Measurements from ENCODE around the gene CPED1.
"Not testable (repeated sequence)": the region's sequence is repeated elsewhere in the genome, so short reads cannot be mapped to it uniquely, and the experiment has no call there.

Gene CPED1

DNA sequence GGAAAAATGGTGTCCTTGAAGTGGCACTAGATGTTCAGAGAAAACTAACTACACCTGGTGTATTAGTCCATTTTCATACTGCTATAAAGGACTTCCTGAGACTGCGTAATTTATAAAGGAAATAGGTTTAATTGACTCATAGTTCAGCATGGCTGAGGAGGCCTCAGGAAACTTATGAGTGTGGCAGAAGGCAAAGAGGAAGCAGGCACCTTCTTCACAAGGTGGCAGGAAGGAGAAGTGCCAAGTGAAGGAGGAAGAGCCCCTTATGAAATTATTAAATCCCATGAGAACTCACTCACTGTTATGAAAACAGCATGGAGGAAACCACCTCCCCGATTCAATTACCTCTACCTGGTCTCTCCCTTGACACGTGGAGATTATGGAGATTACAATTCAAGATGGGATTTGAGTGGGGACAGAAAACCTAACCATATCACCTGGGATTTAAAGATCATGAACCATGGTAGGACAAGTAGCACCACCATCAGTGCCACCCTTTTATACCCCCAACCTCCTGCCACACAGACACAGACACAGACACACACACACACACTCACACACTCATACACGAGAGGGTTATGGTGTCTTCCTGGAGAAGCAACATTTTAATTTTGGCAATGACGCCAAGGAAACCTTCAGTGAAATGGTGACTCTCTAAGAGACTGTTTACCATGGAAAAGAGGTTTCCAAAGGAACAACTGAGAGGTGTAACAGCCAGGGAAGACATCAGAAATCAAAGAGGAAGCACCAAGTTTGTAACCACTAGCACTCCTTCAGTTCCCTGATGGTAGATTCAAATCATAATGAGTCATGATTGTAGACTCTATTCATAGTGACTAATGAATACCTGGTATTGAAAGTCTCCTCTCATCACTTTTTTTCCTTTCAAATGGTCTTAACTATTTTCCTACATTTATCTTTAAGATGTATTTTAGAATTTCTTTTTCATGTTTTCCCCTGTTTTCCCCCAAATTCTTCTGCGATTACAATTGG lies 298.5 kb downstream of the CPED1 start:
- DNase-seq (ENCODE audit: low spot score): peak; percentile 79

DNA sequence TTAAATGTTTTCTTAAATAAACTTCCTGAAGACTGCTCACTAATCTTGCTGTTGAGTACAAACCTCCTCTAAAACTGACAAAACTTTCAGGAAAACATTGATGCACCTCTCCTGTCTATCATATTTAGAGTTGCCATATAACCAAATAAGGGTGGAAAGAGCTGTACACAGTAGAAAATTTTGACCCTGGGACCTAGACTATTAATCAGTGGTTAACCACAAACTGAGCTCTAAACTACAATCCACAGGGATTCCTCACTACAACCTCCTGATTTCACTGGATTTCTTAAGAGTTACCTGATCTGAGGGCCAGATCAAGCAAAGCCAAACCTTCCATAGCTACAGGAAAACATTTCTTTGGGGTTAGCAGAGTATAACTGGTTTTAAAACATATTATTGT lies 300.4 kb downstream of the CPED1 start:
- DNase-seq (ENCODE audit: low spot score): peak; percentile 83

DNA sequence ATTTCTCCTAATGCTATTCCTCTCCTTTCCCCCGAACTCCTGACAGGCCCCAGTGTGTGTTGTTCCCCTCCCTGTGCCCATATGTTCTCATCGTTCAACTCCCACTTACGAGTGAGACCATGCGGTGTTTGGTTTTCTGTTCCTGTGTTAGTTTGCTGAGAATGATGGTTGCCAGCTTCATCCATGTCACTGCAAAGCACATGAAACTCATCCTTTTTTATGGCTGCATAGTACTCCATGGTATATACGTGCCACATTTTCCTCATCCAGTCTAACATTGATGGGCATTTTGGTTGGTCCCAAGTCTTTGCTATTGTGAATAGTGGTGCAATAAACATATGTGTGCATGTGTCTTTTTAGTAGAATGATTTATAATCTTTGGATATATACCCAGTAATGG lies 301.4 kb downstream of the CPED1 start:
- not testable (repeated sequence) for DNase-seq (ENCODE audit: low spot score)

DNA sequence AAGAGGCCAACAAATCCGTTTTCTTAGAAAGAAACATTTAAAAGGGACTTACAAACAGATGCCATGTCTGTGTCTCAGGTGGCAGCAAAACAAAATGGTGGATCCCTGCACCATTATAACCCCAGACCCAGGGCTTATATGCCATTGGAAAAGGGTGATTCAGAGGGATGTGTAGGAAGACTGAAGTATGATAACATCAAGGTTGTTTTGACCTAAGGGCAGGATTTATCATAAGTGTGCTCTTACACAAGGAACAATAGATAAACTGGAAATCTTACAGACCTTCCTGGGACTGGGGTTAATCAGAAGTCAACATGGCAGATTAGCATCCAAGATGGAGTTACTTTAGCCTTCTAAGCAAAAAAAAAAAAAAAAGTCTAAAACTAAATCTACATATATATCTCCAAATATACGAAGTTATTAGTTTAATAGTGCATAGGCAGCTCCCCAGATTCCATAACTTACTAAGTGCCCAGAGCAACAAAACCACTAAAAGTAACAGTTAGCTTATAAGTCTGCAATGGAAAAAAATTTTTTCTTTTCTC lies 306.0 kb downstream of the CPED1 start:
- DNase-seq (ENCODE audit: low spot score): no peak

DNA sequence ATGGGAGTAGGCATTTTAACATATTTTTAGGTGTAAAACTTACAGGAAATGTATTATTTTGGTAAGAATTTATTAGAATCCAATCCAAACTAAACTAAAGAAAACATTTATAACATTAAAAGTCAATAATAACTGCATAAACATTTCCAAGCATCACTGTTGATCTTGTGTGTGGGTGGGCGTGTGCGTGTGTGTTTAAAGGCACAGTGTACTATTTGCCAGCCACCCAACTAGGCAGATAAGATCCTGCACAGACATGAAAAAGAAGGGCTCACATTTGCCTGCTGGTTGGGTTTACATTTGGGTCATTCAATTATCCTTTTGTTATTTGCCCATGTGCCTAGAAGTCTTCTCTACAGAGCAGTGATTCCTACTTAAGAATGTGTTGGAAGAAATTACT lies 309.3 kb downstream of the CPED1 start:
- no peak for DNase-seq (ENCODE audit: low spot score)

DNA sequence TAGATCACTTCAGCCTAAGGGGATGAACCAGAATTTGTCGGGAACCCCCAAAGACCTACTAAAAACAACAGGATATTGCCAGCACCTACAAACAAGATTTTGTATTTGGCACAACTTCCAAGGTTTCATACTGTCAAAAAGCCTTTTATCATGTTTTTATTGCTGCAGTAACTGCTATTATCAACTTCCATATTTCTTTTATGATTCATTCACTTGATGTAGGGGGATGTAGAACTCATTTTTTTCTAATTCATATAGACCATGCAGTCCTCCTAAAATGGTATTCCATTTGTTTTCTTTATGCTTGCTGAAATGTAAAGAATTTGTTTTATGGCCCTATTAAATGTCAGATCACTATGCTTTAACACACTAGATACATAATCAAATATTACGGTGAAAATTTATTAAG lies 310.3 kb downstream of the CPED1 start:
- DNase-seq (ENCODE audit: low spot score): no peak

DNA sequence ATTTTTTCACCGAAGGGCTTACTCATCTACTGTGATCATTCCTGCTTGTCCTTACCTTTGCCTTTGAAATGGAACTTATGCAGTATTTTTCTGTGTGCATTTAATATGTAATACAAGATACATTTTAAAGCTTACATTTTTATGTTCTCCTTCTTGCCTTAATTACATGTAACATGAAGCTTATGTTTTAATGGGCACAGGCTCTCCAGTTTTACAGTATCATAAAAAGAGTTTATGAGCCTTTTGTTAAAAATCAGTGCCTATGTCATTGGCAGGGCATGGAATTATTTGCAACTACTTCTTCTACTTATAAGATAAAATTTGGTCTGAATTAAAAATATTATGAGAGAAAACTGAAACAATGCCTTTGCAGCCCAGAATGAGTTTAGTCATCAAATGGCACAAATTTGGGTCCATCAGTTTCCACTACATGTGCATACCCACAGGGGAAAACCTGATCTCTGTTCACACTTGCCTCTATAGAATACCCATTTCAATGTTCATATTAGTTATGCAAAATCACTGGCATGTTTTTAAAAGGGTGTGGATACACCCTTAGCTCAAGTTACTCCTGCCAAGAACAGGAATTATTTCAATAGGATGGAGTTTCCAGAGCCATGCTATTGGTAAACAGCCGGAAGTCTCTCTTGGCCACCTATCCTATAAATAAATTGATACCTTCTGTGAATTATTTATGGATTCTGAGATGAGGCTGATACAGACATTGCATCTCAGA lies 312.3 kb downstream of the CPED1 start:
- DNase-seq (ENCODE audit: low spot score): no peak

DNA sequence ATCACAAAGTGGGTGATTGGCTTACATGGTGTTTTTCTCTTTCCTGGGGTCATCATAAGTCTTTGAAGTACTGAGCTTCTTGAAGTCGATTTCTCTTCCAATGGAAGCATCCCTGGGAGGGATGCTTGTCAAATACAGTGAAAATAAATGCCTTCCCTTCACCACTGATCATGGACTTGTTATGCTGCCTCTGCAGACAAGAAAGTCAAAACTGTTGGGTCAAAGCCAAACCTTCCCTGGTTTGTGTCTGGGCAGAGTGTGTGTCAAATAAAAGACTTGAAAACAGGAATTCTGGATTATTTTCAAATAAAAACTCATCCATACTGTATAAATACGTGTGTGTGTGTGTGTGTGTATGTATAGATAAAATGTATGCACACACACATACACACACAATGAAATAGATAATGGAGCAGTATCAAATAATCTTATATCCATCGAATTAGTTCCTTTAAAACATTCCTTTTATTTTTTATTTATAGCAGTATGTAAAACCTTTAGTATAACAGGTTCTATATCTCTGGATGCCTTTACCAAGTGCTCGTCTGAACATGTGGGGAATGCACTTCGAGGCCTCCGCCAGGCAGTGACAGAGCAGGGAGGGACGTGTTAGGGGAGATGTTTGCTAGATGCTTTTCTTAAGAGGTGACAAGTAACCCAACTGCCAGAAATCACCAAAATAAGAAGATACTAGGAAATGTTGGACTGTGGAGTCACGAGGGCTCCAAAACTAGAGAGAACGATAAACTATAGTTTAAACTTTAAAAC lies 313.1 kb downstream of the CPED1 start:
- no peak for DNase-seq (ENCODE audit: low spot score)

DNA sequence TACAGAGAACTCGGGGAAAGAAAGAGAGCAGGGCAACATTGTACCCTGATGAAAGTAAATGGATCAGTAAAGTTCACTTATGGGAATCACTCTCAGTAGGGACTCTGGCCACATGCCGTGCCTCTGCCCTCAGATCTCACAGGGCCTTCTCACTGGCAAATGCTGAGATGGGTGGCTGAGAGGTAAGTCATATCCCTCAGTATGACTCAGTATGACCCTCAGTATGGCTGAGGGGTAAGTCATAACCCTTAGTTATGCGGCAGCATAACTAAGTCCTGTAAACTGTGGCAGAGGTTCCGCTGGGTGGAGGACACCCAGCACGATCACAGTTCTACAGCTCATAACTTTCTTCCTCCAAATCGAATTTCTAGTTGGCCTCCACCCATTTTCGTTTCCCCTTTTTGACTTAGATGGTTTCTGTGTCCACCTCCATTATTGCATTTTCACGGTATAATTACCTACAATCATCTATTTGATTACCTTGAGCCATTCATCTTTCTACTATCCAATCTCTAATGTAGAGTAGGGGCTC lies 313.8 kb downstream of the CPED1 start:
- peak; percentile 73 for DNase-seq (ENCODE audit: low spot score)

DNA sequence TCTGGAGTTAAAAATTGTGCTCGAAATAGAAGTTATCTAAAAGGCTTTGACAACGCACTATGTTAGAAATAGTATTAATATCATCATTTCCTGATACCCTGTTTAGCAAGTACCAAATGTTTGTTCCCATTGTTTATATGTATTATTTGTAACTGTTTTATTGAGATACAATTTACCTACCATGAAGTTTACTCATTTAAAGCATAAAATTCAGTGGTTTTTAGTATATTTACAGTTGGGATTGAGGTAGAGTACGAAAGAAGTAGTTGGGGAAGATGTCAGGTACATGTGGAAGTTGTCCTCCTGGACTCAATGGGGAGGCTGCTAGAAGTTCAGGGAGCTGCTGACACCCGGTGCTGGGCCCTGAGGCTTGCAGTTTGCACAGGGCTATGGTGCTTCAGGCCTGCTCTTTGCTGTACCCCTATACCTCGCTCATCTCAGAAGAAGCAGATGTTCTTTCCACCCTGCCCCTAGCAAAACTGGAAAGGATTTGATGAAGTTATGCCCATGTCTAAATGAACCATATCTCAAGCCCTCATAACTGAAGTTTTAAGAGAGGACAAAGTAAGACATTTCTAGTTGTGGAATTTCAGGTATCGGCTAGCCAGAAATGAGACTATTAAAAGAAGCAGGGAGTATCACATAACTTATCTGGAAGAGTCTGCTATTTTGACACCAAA lies 315.1 kb downstream of the CPED1 start:
- DNase-seq (ENCODE audit: low spot score): no peak

DNA sequence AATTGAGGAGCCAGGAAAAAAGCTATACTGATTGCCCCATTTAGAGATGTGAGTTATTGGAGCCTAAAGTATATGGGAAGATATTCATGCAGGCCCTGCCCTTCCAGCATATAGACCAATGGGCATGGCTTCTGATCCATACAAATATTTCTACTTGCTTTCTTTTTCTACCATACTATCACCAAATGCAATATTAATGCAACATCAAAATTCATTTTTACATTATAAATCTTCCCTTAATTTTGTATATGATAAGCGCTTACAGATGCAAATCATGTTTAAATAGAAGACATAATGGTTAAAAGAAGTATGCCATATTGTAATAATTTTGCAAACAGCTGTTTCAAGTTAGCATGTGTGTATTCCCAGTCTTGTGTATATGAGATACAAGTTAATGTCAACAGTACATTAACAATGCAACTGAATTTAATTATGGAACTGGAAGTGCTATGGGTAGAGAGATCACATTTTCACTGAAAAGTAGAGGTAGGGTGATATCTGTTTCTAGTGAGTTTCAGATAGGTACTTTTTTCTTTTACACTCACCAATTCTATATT lies 315.7 kb downstream of the CPED1 start:
- DNase-seq (ENCODE audit: low spot score): no peak

DNA sequence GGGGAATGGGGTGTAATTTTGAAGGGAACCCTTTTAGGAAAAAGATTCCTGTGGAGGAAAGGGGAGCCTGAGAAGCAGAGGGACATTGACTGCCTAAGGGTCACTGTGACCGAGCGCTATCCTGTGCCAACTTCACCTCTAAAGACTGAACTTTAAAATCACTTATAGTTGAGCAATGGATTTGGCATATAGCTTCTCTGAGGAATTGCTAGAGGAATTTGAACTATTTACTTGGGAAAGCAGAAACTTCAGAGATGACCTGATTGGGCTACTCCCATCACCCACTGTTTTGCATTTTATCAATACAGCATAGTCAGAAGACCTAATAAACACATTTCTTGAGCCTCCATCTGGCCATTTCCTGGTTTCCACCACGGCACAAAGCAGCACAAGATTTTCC lies 316.6 kb downstream of the CPED1 start:
- no peak for DNase-seq (ENCODE audit: low spot score)

DNA sequence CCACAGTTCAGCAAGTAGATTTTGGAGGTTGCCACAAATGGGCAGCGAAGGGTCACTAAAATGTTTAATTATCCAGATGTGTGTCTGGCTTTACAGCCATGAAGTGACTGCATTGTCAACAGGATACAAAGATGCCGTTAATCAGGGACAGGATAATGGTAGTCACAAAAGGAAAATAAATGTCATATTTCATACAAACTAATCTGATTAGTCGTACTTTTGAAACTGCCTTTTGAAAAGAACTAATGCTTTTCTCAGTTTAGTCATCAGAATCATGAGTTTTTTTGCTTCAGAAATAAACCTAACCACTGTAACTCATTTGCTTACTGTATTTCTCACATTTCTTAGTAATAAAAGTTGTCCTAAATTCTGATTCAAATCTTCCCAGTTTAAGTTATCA lies 318.1 kb downstream of the CPED1 start:
- no peak for DNase-seq (ENCODE audit: low spot score)

DNA sequence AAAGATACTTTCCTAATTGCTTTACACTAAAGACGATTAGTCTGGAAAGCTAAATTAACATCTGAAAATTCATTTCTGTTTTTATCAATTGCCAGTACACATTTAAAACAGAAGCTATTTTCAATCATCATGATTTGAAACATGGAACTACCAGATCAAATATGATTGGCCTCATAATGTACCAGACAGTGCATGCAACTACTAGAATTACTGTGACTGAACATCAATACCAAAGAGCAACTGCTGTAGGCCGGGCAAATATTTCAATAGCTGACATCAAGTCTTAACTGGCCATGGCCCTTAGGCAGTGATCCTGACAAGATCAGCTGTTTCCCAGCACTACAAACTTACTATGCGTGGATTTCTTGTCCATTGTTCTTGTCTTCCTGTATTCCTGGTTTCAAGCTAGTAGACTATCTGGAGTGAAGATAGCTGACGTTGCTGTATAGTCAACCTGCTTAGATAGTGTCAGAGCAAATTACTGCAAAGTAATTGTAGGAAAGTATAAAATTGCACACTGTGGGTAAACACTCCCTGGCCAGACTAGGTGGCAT lies 318.6 kb downstream of the CPED1 start:
- no peak for DNase-seq (ENCODE audit: low spot score)

DNA sequence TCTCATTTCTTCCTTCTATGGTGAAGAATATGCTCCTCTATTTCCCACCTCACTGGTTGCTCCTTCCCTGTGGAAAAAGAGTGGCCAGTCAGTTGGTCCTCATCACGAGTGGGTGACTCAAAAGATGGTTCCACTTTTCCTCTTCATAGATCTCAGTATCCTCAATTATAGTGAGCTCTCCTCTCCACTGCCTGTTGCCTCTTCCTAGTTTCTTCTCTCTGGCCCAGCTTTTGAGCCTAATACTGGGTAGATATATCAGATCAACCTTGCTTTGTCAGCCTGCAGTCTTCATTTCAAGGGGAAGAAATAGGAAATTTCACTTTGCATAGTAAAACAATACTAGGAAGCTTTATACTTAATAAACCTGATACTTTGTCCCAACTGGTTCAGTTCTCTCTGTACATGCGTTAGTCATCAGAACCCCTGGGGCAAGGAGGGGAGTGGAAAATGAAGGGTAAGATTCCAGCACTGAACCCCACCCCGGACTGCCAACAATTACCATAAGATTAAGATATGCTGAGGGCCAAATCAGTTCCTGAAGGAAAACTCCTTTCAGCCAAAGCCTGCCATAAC lies 324.8 kb downstream of the CPED1 start:
- no peak for DNase-seq (ENCODE audit: low spot score)

DNA sequence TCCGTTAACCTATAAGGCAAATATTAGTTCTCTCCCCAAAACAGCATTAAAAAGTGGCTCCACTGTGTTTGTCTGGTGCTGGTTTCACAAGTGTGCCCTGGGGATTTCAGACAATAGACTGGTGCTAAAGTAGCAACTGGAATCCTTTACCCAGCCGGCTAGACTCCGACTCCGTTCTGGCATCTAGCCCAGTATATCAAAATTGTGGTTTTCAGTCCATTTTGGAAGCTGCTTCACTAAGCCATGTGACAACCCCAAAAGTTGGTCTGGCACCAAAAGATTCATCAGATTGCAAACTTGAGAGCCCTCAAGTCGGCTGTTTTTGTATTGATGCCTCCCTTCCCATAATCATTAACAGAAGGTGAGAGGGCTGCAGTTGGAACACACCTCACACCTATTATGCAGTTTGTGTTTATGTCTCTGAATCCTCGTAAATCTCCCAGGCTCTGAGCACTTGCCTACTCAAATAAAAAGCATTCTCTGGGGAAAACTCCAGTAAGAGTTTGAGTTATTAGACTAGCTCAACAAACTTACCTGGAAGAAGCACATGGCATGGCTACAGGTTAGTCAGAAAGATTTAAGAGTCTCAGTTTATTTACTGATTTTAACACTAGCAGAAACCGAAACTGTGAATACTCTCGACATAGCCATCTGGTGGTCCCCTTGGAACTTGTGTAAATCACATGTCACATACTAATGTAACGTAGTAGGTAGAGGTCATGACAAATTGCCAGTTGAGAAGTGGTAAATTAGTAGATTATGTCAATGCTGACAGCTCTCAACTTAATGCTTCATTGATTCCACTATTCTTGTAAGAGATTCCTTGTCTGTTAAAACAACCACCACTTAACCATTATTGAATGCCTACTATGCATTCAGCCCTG lies 325.5 kb downstream of the CPED1 start:
- DNase-seq (ENCODE audit: low spot score): peak; percentile 64

DNA sequence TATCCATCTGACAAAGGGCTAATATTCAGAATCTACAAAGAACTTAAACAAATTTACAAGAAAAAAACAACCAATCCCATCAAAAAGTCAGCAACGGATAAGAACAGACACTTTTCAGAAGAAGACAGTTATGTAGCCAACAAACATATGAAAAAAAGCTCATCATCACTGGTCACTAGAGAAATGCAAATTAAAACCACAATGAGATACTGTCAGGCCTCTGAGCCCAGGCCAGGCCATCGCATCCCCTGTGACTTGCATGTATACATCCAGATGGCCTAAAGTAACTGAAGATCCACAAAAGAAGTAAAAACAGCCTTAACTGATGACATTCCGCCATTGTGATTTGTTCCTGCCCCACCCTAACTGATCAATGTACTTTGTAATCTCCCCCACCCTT lies 326.7 kb downstream of the CPED1 start:
- not testable (repeated sequence) for DNase-seq (ENCODE audit: low spot score)

DNA sequence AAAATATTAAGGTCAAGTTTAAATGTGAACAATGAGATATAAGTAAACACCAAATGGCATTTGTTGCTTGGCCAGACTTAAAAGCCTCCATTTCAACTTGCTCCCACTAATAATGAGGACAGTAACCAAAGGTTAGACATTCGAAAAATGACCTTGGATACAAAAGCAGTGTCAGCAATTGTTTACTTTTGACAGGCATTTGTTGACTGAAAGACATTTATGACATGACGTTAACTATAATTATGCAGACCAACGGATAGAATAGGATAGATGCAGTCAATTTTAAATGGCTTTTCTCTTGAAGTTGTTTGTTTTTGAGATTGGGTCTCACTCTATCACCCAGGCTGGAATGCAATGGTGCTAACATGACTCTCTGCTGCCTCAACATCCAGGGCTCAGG lies 333.9 kb downstream of the CPED1 start:
- DNase-seq (ENCODE audit: low spot score): no peak
